ENCODE data around the gene OR11A1.

The OR11A1 gene, protein sequence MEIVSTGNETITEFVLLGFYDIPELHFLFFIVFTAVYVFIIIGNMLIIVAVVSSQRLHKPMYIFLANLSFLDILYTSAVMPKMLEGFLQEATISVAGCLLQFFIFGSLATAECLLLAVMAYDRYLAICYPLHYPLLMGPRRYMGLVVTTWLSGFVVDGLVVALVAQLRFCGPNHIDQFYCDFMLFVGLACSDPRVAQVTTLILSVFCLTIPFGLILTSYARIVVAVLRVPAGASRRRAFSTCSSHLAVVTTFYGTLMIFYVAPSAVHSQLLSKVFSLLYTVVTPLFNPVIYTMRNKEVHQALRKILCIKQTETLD

DNA sequence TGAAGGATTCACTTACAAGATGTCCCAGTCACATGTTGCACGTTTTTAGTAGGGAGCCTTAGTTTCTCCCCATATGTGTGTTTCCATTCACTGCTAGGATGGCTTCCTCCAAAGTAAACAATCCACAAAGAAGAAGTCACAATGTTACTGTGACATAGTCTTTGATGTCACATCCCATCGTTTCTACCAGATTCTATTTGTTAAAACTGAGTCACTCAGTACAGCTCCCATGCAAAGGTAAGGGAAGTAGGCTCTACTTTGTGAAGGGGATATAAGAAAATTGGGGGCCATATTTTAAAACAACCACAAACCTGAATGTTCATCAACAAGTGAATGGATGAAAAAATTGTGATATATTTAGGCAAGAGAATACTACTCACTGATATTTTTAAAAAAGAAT lies at the start of gene OR11A1, which contains the start of gene OR2H1:
TSS of gene OR11A1 (minus strand) at position 101 of the 400 bp plus-strand sequence. CDS start 29,430 bp downstream, outside the sequence.
TSS of gene OR2H1 (plus strand) at position 185 of the 400 bp plus-strand sequence. CDS start 4,615 bp downstream, outside the sequence.
- no peak for DNase-seq

DNA sequence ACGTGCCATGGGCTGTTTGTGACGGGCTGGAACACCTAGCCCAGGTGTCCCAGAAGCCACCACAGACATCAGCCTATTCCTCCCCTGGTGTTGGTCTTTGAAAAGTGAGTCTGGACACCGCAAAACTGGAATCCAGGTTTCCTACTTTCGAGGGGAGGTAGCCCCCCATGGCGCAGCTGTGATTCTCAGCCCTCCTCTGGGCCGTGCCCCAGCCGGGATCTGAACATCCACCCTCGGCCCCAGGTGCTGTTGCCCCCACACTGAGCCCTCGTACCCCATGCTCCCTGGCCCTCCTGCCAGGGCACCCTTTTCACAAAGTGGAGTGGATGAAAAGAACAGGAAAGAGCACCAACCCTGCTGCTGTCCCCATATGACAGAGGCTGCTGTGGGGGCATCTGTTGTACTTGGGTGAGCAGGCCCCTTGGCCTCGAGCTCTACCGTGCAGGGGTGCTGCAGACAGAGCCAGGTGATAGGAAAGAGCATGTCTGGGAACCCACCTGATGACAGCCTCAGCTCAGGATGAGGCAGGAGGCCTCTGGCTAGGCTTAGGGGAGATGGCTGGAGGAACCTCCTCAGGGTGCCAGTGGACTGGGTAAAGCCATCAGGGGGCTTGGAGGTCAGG lies 49.7 kb upstream of the OR11A1 start:
- no peak for DNase-seq

DNA sequence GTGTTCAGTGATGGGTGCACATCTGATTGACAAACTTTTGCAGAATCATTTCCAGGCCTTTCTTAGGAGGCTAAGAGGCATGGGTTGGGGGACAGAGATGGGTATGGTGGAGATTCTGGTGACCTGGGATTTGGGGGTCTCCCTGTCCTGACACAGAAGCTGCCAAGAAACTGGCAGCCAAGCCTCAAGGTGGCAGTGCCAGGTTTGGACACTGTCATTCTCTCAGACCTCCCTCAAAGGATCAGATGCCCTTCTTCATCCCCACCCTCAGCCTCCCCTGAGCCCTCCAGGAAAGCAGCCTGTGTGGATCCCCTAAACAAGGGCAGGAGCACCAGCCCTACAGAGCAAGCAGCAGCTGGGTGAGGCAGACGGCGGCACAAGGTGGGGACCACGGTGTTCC lies 48.9 kb upstream of the OR11A1 start:
- DNase-seq: no peak

- no peak for DNase-seq
These were observed 48.1 kb upstream of the OR11A1 start for GRCh38 chr6:29504961-29505360.

DNA sequence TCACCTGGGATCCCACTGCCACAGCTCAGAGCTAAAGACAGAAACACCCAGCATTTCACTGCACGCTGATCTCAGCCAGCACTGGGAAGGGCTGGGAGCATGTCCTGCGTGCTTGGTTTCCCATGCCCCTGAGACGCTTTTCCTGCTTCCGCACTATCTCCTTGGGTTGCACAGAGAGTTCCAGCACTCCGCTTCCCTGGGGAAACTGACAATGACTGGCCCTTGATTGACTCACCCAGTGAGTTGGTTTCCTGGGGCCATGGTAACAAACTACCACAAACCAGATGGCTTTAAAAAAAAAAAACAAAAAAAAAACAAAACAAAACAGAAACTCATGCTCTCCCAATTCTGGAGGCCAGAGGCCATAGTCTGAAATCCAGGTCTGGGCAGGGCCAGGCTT lies 45.7 kb upstream of the OR11A1 start:
- DNase-seq: no peak

DNA sequence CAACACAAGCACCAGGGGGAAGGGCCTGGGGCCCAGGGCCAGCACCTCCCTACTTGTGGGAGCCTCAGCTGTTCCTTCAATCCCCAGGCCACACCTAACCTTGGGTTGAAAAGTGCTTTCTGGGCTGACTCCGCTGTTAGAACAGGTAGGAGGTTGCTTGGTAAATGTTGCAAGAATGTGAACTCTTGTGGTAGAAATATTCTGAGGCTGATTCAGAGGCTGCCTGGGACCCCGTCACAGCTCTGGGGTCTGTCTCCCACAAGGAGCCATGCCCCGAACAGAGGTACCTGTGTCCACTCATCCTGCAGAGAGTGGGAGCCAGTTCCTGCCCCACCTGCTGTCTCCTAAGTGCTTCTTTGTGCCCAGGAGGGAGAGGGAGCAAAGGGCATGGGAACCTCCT lies 45.3 kb upstream of the OR11A1 start:
- no peak for DNase-seq

GRCh38 chr6:29501106-29501505 lies 44.2 kb upstream of the OR11A1 start:
- no peak for DNase-seq

DNA sequence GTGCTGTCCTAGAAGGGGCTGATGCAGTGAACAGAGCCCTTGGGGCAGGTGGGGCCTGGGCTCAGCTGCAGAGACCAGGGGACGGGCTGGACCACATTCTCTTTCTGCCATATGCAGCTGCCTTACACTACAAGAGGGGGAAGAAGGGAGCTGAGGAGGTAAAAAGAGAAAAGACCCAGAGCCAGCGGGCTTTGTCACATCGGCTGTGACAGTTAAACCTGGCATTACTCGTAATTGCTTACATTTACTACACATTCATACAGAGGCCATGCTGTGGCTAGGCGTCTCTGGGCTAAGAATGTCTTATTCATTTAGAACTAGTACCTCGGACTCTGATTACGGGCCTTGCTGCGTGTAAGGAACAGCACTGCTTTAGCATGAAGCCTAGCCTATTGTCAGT lies 43.7 kb upstream of the OR11A1 start:
- DNase-seq: no peak

DNA sequence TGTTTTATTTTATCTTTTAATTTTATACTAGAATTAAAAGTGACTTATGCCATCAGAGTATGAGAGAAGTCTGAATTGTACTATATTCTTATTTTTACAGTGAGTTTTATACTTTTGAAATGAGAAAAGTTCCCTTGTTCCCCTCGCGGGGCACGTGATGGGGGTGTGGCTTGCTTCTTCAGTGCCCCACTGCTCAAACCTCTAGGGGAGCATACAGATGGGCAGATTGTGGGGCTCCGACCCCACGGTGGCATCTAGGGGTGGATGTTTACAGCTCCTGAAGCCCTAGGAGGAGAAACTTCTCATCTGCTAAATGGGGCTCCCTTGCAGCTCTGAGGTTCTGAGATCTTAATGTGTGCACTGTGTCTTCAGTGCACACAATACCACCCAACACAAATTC lies 42.8 kb upstream of the OR11A1 start:
- DNase-seq: no peak

- DNase-seq: no peak
These were observed 40.1 kb upstream of the OR11A1 start for GRCh38 chr6:29496961-29497360.

DNA sequence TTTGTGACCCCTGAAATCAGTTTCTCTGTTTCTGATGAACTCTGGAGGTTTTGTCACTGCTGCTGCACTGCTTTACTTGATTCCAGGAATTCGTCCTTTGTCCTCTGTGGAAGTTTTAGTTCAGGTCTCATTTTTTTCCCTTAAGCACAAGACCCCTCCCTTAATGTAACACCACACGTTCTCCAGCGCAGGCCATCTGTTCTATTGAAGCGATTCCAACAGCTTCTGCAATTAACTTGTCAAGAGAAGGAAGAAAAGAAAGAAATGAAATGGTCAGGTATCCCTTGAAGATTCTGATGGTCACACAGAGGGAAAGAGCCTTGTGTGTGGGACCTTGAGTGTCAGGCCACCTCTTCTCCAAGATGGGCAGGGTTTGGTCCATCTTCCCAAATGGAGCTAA lies 38.7 kb upstream of the OR11A1 start:
- no peak for DNase-seq

GRCh38 chr6:29494131-29494530 lies 37.3 kb upstream of the OR11A1 start:
- DNase-seq: no peak

DNA sequence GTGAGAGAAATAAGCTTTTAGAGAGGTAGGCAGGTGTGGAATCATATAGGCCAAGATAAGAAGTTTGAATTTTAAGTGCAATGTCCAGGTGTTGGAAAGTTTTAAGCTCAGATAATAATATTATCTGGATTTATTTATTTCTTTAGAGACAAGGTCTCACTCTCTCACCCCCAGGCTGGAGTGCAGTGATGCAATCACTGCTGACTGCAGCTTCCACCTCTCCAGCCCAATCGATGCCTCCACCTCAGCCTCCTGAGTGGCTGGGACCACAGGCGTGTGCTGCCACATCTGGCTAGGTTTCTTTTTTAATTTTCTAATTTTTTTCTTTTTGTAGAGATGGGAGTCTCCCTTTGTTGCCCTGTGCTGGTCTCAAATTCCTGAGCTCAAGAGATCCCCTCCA lies 36.4 kb upstream of the OR11A1 start:
- DNase-seq: no peak

GRCh38 chr6:29491574-29491973 lies 34.7 kb upstream of the OR11A1 start:
- no peak for DNase-seq

- DNase-seq: no peak
These were observed 33.7 kb upstream of the OR11A1 start for GRCh38 chr6:29490552-29490951.

DNA sequence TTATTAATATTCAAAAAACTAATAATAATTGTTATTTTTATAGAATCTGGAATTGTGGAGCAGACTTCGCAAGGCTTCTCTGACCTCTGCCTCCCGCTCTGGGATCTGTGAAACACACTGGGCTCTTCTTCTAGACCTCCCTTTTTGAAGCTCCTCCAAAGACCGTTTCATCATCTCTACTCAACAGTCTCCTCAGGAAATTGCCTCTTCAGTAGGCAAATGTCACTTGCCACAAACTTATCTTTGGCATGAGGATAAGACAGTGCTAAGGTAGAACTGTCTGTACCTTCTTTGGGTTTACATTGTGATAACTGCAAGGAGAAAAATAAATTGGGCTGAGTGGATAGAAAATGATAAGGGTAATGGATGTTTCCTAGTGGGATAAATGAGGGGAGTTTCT lies 33.2 kb upstream of the OR11A1 start:
- DNase-seq: no peak

DNA sequence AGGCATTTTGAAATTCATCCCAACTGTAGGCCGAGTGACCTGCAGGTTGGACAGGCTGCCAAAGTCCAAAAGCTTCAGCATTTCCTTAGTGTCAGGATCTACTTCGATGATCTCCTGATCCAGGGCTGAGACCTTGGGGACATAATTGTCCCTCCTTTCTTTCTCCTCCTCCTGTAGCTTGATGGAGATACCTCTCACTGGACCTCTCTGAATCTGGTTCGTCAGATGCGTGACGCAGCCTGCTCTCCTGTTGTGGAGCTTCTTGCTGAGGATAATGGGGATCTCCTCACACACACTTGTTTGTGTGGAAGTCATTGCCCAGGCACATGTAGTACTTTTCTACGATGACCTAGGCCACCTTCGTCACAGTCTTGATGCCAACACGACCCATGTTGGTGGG lies 32.4 kb upstream of the OR11A1 start:
- DNase-seq: no peak

GRCh38 chr6:29488874-29489273 lies 32.0 kb upstream of the OR11A1 start:
- DNase-seq: no peak

DNA sequence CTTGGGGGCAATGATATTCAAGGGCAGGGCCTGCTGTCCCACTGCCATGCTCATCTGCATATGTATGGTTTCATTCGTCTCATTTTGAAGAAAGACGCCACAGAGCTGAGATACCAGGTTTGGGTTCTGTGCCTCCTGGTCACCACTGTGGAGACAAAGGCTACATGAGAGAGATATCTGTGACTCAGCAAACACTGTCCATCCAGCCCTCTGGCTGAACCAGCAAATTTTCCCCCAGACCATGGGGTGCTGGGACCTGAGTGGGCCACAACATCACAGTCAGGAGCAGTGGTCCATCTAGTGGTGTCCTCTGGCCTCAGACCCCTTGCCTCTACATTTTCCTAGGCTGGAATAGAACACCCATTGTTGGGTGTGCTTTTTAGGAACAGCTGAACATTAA lies 30.8 kb upstream of the OR11A1 start, which contains the start of gene MAS1L:
TSS of gene MAS1L (minus strand) at position 297 of the 400 bp plus-strand sequence. CDS start at position 243, 54 bp downstream.
- DNase-seq: no peak

- no peak for DNase-seq
These were observed 30.3 kb upstream of the OR11A1 start for GRCh38 chr6:29487131-29487530.

GRCh38 chr6:29486577-29486976 lies 29.7 kb upstream of the OR11A1 start:
- no peak for DNase-seq

DNA sequence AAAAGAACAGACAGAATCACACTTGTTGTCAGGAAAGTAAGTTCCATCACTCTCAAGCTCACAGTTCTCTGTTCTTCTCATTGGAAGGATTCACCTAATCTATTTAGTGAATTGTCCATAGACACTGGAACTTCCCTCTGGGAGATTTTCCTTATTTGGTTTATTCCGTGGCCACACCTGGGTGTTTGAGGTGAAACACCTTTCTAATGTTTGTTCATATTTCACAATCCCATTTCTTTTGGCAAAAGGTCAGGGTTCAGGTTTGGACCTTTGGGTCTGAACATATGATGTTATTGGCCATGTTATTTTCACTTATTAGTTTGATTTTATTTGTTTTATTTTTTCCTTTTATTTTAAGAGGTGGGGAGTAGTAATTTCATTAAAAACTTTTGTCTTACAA lies 26.9 kb upstream of the OR11A1 start:
- DNase-seq: no peak

DNA sequence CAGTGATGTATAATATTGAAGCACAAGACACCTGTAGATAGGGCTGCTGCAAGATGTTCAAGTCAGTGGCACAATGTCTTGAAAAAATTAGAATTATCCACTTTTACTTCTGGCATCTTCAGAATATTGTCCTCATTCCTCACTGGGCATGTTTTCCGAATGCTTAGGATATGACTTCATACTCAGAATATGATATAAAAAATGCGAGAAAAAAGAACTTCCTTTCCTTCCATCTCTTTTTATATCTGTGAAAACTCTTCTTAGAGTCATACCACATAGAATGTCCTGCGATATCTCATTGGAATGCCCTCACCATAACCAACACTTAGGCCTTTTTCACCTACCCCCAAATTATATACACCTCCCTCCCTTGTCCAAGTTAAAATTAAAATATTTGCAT lies 26.3 kb upstream of the OR11A1 start:
- DNase-seq: no peak

- no peak for DNase-seq
These were observed 22.7 kb upstream of the OR11A1 start for GRCh38 chr6:29479560-29479959.

DNA sequence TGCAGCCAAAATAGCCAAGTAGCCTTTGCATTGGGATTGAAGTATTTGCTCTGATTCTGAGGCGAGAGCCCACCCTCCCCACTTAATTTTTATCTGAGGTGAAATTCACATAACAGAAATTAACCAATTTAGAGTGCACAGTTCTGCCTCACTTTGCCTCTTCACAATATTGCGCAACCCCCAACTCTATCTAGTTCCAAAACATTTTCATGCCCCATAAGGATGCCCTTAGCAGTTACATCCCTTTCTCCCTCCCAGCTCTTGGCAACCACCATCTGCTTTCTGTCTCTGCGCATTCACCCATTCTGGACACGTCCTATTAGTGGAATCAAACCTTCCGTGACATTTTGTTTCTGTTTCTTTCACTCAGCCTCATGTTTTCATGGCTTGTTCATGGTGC lies 21.9 kb upstream of the OR11A1 start:
- no peak for DNase-seq

All from DMS53 (cell line).